HG02981 (cell line): Measurements from ENCODE around the gene WWOX.

Source experiments
- ATAC-seq: cut with Tn5 transposase; IDR thresholded peaks from one replicate; pipeline ENCODE4 v1.9.1; 2021; ENCODE audit warnings: mild to moderate bottlenecking, moderate library complexity; ENCODE audit not compliant: unreplicated experiment

Gene WWOX

DNA sequence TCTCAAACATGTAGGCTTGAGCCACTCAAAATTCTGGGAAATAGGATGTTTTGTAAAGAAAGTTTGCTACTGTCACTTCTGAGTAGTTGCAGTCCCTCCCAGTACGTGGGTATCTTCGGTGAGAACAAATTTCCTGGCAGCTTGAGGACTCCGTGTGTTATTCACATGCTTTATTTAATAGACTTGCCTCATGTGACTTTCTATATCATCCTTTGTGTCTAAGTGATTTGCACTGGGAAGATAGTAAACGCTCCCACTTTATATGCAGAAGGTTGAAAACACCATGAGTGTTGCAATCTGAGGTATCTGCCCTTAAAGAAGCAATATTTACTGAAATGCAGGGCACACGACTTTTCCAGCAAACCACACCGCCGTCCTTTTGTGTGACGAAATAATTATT, 857.4 kb downstream of the WWOX start:
- ATAC-seq = no peak

DNA sequence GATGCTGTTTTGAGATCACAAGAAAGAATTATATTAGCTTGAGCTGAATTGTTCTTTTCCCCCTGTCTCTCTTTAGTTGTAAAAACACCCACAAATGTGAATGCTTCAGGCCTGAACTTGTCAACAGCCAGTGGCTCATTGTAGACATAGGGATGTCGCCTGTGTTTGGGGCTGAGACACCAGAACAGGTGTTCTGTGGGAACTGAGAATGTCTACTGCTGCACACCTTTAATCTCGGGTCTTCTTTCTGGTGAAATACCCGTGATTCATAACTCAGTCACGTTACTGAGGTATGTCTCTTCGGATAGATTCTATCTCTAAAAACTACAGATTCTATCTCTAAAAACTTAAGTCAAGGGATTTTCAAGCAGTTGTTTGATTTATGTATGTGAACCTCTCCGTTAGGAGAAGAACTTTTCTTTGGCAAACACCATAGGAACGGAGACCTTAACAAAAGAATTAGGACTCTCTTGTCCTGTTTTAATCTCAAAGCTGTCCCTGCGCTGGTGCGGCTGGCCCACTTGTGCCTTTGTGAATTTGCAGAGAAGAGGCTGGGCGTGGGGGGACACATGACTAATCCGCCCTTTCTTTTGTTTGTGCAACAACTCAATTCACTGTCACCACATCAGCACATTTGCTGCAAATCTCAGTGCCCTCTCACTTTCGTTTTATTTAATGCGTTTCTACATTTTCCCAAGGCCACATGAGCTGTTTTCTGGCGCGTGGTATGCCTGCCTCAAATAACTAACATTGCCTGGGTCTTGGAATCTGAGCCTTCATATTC, 858.1 kb downstream of the WWOX start:
- no peak for ATAC-seq

DNA sequence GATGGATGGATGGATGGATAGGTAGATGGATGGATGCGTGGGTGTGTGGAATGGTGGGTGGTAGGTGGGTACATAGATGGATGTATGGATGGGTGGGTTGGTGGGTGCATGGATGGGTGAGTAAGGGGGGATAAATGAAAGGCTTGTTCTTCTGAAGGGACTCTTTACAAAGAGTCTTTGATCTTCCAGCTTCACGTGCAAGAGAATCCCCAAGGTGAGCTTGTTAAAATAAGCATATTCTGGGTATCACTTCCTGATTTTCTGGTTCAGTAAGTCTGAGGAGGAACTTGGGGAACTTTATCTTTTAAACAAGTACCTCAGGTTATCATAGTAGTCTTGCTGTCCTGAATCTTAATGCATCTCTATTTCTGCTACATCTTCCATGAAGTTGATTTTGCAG, 862.0 kb downstream of the WWOX start:
- ATAC-seq = peak; percentile 50

DNA sequence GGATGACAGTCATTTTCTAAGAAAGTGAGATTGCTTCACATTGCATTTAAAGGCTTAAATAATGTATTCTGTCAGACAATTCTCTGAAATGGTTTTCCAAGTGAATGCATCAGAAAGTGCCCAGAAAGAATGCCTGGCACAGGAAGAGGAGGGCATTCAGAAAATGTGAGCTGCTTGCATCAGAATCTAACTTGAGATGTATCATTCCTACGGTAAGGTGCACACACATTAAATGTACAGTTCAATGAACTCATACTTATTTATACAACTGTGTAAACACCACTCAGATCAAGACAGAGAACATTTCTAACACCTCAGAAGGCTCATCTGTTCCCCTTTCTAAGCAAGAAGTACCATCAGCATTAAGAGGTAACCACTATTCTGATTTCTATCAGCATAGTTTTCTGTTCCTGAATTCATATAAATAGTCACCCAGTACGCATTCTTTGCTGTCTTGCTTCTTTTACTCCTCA, 863.0 kb downstream of the WWOX start:
- ATAC-seq = peak; percentile 88

GRCh38 chr16:78967948-78968347, 868.5 kb downstream of the WWOX start:
- ATAC-seq = no peak

DNA sequence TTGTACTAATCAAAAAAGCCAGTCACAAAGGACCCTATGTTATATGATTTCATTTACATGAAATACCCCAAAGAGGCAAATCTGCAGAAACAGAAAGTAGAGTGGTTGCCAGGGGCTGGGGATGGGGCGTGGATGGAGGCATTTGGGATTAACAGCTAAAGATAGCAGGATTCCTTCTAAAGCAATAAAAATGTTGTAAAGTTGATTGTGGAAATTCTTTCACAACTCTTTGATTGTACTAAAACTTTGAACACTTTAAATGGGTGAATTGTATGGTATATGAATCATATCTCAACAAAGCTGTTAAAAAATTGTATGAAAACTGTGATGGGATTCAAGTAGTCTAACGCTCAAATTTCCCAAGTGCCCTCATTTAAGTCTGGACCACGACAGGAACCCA, 870.3 kb downstream of the WWOX start:
- no peak for ATAC-seq

DNA sequence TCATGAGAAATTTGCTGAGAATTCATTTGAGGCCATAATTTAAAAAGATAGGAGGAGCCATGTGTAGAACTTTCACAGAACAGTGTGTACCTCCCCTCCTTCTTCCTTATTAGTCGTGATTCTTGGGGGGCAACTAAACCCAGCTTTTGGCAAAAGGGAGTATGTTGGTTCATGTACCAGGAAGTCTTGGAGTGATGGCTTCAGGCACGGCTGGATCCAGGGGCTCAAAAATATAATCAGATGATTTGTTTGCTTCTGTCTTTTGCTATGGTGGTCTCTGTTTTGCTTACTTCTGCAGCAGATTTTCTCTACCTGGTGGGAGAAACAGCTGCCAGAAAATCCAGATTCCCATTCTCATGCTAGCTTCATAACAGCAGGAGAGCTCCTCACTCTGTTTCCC, 871.2 kb downstream of the WWOX start:
- ATAC-seq = no peak

GRCh38 chr16:78972006-78972405, 872.6 kb downstream of the WWOX start:
- ATAC-seq = no peak

DNA sequence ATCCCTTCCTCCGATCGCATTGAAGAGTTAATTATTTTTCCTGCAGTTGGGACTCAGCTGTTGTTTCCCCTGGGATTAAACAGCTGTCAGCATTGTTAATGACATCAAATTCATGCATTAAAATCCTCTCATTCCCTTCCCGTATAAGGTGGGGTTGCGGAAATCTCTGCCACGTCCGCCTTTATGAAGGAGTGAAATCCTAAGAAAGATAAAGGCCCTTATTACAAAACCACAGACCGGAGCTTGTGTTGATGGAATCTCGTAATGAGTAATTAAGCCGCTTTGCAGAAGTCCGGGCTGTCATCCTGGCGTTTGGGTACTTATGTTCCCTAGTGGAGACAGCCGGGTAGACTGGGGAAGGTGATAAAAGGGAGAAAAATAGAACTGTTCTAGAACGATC, 873.5 kb downstream of the WWOX start:
- no peak for ATAC-seq

- ATAC-seq = no peak
Observed at GRCh38 chr16:78976212-78976611, 876.8 kb downstream of the WWOX start.

DNA sequence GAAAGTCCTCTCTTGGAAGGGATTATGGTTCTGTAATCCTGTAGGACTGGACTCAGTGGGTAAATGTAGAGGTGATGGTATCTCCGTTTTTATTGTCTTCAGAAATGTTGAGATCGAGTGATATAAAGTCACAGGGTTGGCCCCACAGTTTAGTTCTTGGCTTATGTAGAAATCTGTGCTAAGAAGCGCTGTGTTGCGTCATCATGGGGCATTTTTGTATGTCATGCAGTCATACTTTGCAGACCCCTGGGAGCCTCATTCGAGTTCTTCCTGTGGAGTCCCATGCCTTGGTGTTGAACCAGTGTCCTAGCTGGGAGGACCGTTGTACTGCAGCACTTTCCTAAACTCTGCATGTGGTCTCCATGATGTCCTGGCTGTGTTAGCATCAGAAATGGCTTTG, 881.4 kb downstream of the WWOX start:
- ATAC-seq = no peak

GRCh38 chr16:78982096-78982744, 882.8 kb downstream of the WWOX start:
- ATAC-seq = no peak

DNA sequence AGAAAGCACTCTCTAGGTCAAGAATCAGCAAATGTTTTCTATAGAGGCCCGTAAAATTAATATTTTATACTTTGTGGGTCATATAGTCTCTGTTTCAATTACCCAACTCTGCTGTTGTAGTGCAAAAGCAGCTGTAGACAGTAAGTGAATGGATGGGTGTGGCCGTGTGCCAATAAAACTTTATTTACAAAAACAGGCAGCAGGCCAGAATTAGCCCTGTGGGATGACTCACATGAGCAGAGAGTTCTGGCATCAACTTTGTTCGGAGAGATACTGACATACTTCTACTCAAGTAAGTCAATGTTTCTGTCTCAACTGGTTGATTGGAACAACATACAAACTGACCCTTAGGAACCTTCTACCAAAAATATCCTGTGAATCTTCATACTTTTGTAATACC, 884.9 kb downstream of the WWOX start:
- no peak for ATAC-seq

DNA sequence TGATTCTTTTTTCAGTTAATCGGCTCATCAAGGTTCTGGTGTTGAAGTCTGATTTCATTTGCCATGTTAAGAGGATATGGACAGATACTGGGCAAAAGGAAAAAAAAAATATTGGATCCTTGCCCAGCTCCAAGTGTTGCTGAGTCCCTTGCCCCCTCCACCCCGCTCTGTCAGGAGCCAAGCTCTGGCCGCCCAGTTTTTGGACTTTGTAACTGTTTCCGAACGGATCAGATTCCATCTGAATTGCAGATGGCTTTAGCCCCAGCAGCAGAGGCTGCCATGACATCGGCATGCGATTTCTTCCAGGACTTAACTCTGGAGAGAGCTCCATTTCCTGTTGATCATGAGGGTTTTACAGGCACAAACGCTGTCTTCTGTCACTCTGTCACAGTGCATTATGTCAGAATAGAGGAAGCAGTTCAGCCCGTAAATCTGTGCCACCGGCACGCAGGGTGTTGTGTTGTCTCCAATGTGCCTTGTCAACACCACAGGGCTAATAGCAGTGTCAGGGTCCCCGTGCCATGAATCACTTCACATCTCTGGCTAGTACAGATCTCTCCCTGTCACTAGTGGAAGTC, 885.5 kb downstream of the WWOX start:
- no peak for ATAC-seq

- ATAC-seq = no peak
Observed at GRCh38 chr16:78985716-78986605, 886.5 kb downstream of the WWOX start.

DNA sequence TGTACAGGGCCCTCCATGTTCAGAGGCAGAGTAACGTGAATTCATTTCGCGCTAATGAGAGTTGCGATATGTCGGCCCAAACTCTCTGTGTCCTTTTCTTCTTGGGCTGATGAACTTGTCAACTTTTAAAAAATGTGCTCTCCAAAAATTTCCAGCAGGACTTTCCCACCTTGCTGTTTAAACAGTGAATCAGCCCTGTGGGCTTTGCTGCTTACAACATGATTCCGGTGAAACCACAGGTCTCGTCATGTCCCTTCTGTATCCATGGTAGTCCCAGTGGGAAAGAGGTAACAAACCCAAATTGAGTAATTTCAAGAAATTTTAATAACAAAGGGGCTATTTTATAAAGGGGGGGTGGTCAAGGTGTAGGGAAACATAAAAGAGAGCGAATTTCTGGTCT, 888.2 kb downstream of the WWOX start:
- no peak for ATAC-seq

DNA sequence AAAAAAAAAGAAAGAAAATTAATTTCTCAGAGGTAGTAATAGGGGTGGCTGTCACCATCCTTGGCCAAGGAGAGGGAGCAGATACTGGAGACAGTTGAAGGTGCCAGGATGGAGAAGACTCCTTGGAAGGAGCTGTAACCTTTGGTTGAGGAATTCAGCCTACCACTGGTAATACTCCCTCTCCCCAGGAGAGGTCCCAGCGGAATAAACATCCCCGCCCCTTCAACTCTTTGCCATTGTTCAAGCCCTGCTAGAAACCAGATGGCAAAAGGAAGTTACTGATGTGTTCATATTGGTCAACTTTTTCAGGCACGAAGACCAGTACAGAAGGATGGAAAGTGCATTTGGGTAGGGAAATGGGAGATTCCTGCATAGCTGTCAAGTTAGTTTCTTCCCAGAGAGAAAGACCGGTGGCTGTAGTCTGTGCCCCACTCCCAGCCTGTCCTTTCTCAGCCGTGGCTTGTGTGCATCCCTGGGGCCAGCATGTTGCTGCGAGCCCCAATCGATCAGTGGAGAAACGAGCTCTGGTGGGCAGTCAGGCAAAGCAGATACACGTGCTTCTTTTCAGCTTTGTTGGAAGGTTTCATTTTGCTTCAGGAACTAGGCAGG, 889.0 kb downstream of the WWOX start:
- no peak for ATAC-seq

- no peak for ATAC-seq
Observed at GRCh38 chr16:78990309-78990701, 890.9 kb downstream of the WWOX start.

- no peak for ATAC-seq
Observed at GRCh38 chr16:78992001-78992400, 892.5 kb downstream of the WWOX start.

- ATAC-seq = no peak
Observed at GRCh38 chr16:78993346-78993745, 893.9 kb downstream of the WWOX start.
